ENCODE data around the gene ALDH3B1. TPM values are rescaled to one million over a fixed set of nuclear protein-coding genes. Genes with fewer than 3 reads are reported as not detected.

The ALDH3B1 gene
- total and polyA plus RNA-seq, 2 experiments from 2014 or later: 0.45 to 0.55 TPM

- H3K4me1 ChIP-seq (ENCODE audit: low read depth): no peaks in the 10 kb centered on the region
- no peak for TF ChIP-seq CTCF (IDR thresholded peaks at IDR 0.05; ENCODE audit: low read depth, low read length)
These were observed 67.8 kb downstream of the ALDH3B1 start for GRCh38 chr11:68077617-68078582.

More at GRCh38 chr11:68077617-68078582, 67.8 kb downstream of the ALDH3B1 start:
- Histone ChIP-seq H3K27me3 (no peaks in the 10 kb centered on the region), H3K27ac (peak overlapping the region; percentile 25), H3K9me3 (ENCODE audit: low read depth) (no peaks in the 10 kb centered on the region), H3K4me3 (no peak overlapping the region), H3K36me3 (peaks cover 24% of the 10 kb centered on the region)
- no peak for DNase-seq (ENCODE audit: low read depth in 1 of 2, low spot score in 1 of 2)

Other genes starting within 250 kb of the ALDH3B1 start
- gene UNC93B1, start 6.2 kb upstream of the ALDH3B1 start, total RNA-seq: 13.6 and 24.0 TPM in 2 replicates
- 13.2 and 20.0 TPM in 2 replicates for gene UNC93B1, start 6.2 kb upstream of the ALDH3B1 start, polyA plus RNA-seq
- 330 and 471 TPM in 2 replicates for gene NDUFS8, start 20.4 kb downstream of the ALDH3B1 start, total RNA-seq
- gene NDUFS8, start 20.4 kb downstream of the ALDH3B1 start, polyA plus RNA-seq: 473 and 540 TPM in 2 replicates
- 35.4 and 55.8 TPM in 2 replicates for gene TCIRG1, start 28.7 kb downstream of the ALDH3B1 start, total RNA-seq
- 19.4 and 47.5 TPM in 2 replicates for gene TCIRG1, start 28.7 kb downstream of the ALDH3B1 start, polyA plus RNA-seq
- 49.2 and 143 TPM in 2 replicates for gene CHKA, start 111.1 kb downstream of the ALDH3B1 start, total RNA-seq
- 37.6 and 41.3 TPM in 2 replicates for gene CHKA, start 111.1 kb downstream of the ALDH3B1 start, polyA plus RNA-seq
- 29.1 and 36.7 TPM in 2 replicates for gene KMT5B, start 203.0 kb downstream of the ALDH3B1 start, total RNA-seq
- gene KMT5B, start 203.0 kb downstream of the ALDH3B1 start, polyA plus RNA-seq: 34.1 and 35.9 TPM in 2 replicates